Glomerular endothelial cell (primary cell): ENCODE data around the gene ANXA2. TPM values are rescaled to one million over a fixed set of nuclear protein-coding genes. Genes with fewer than 3 reads are reported as not detected.
"Not testable (repeated sequence)": the region's sequence is repeated elsewhere in the genome, so short reads cannot be mapped to it uniquely, and the experiment has no call there.

ENCODE experiments used
- DNase-seq: peaks from one replicate; pipeline ENCODE4 v3.0.0-alpha.2; 2011; ENCODE audit warnings: low read depth, low spot score; ENCODE audit errors: extremely low read depth
- total RNA-seq: library from RNA; depleted of rRNA; stranded (reverse); fragments of >200 nt; gene quantifications from 2 replicates; pipeline ENCODE4 v1.2.3, GENCODE V29; 2015

Gene ANXA2
- total RNA-seq, 1 donor from 2014 or later, result 3,047 TPM

GRCh38 chr15:60372227-60372626 is 25.6 kb downstream of the ANXA2 start:
- no peak for DNase-seq

DNA sequence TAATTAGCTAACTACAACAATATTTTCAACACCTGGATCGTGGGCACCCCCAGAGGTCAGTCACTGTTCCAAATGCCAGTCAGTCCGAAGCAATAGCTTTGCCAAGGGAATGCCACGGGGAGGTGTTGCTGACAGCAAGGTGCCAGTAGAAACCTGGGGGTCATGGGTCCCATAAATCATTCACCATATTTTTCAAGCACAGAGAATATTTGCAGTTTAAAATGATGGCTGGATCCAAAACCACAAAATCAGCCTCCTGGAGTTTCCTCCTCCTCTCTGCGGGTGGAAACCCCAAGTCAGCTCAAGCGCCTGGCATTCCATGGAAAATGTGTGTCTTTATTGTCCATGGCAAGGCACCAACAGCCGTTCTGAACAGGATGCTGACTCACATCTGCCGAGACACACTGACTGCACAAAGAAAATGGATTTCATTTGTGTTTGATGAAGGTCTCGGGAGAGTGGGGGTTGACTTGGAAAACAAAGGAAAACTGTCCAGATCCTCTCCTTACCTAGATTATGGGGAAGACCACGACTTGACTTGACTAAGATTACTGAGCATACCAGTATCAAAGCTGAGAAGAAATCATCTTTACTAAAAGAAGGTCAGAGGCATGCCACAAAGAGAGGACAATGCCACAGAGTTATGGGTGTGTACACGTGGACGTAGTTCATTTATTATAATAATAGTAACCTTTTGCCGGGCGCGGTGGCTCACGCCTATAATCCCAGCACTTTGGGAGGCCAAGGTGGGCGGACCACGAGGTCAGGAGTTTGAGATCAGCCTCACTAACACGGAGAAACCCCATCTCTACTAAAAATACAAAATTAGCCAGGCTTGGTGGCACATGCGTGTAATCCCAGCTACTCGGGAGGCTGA is 26.4 kb downstream of the ANXA2 start:
- DNase-seq, result peak; percentile 97

DNA sequence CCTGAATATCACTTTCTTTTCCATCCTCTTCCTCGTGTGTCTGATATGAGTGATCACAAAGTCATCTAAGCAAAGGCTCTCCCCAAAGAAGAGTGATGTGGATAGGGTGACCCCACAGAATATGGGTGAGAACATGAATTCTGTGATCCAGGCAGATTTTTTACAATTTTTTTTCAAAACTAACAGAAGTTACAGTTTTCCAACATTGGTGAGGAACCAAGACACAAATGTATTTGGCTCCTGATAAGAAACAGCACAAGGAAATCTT is 27.0 kb downstream of the ANXA2 start:
- DNase-seq, result no peak

DNA sequence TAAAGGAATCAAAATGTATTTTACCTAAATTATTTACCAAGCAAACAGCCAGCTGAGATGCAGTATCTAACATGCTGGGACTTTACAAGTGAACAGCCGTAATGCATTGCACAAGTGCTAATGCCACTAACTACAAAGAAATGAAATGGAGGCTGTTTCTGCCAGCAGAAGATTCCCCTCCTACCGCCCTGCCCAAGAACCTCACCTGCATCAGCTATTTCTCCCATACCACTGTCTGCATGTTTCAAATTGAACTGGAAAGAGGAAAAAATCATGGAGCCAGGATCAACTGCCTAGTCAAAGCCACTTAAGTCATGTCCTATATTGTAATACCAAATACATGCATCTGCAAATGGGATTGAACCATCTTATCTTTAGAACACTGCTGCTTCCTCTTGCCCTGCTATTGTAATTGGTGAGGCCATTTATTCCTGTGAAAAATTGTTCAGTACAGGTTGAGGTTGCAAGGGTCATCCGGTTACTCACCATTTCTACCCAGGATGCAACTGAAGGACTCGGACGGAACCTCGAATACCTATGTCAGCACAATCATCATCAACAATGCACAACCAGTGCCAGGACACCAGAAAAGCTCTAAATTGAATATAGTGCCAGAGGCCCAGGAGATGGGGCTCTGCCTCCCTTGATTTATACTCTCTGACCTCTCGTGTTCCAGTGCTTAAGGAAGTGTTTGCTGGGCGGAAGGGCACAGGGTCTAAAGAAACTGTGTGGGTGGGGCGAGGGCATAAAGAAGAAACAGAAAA is 27.5 kb downstream of the ANXA2 start:
- DNase-seq, result peak; percentile 99

GRCh38 chr15:60369696-60370095 is 28.1 kb downstream of the ANXA2 start:
- DNase-seq, result no peak

GRCh38 chr15:60364612-60364924 is 33.2 kb downstream of the ANXA2 start:
- no peak for DNase-seq

- DNase-seq, result no peak
These were observed 33.7 kb downstream of the ANXA2 start for GRCh38 chr15:60363903-60364611.

DNA sequence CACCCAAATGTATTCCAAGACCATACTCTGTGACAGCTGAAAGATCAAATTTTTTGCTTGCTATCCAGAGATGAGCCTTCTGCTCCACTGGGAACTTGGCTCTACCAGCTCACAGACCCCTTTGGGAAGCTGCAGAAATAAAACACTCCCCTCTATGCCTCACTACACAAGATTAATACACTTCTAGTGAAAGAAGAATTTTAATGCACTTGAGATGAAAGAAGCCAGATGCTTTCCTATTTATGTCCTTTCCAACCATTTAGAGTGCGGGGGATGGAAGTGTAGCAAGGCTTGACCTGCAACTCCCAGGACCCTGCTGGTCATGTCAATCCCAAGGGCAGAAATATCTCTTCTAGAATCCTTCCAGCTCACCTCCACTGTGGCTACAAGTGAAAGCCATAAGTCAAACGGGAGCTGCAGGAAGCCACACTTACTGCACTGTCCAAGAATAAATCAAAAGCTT is 34.7 kb downstream of the ANXA2 start:
- no peak for DNase-seq

DNA sequence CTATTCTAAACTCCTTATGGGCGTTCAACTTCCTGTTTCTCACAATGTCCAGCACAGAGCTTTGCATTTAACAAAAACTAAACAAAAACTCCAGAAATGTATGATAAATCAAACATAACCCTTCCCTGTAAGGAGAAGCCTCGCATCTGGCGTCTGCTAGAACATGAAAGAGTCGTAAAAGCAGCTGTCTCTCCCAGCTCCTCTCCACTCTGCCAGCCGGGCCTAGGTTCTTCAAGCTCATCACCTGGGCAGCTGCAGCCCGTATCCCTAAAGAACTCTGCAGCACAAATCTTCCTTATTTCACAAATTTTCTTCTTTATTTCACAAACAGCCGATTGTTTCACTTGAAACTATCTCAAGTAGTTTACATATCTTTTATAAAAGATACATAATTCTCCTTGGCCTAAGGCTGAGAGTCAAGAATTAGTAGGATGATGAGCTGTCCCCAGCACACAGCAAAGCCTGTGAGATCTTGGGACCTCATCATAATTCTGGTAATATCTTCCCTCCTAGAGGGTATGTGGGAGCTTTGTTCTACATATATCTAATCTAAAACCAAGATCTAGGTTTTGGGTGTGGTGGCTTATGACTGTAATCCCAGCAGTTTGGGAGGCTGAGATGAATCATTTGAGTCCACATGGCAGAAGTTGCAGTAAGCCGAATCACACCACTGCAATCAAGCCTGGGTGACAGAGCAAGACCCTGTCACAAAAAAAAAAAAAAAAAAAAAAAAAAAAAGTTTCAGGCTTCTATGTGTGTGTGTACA is 35.3 kb downstream of the ANXA2 start:
- no peak for DNase-seq

DNA sequence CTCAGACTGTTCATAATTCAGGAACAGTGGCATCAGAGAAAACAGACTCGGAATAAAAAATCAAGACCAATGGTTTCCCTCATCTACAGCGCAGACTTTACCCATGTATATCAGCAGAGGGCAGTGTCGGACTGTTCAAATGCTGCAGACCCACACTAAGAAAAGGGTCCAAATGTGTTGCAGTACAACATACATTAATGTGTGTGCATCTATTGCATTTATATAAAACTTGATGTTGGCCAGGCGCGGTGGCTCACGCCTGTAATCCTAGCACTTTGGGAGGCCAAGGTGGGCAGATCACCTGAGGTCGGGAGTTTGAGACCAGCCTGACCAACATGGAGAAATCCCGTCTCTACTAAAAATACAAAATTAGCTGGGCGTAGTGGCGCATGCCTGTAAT is 38.0 kb downstream of the ANXA2 start:
- DNase-seq, result not testable (repeated sequence)

- no peak for DNase-seq
These were observed 38.7 kb downstream of the ANXA2 start for GRCh38 chr15:60358935-60359682.

- DNase-seq, result no peak
These were observed 41.0 kb downstream of the ANXA2 start for GRCh38 chr15:60356832-60357231.

DNA sequence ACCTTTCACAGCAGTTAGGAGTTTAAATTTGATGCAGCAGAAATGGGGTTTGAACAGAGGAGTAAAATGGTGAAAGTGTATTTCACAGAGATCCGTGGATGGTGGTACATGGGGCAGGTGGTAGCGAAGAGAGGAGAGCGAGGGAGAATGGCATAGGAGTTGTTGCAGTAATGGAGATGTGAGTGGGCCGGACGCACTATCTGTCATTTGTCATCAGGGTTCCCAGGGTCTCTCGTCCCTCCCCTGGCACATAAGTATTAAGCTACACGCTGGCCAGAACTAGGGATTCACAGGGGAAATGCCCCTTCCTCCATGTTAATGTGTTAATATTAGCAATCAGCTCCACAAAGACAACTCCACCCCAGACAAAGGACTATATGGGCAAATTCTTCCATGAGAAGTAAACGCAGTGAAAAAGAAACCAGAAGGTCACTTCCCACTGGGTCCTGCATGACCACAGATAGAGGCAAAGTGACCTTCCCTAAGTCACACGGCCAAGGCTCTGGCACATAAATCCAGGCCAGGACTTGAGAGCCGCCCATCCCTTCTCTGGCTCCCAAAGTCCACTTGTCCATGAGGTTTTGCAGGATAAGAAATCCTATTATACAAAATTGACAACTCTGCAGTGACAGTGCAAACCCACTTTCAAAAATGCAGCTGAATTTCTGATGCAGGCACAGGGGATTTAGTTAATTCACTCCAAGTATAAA is 42.5 kb downstream of the ANXA2 start:
- no peak for DNase-seq

DNA sequence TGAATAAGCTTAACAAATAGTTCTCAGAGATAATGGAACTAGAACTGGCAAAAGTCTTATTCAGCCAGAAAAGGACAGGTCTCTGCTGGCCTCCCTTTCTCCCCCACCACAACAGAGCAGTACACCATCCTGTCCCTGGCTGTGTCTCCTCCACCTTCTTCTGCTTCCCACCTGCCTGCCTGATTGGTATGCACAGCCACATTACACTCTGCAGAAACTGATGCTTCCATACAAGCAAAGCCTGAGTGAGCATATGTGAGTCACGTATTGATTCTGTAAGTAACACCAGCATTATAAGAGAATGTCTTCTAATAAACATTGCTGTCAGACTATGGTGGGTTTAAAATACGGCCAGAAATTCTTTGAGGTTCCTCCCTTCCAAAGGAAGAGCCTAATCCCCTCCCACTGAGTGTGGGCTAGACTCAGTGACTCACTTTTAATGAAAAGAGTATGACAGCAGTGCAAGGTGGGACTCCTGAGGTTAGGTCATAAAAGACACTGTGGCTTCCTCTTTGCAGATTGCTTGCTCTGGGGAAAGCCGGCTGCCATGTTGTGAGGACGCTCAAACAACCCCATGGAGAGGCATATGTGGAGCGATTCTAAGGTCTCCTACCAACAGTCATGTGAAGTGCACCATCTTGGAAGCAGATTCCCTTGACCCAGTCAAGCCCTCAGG is 44.4 kb downstream of the ANXA2 start:
- no peak for DNase-seq

- DNase-seq, result no peak
These were observed 45.3 kb downstream of the ANXA2 start for GRCh38 chr15:60352525-60352924.

DNA sequence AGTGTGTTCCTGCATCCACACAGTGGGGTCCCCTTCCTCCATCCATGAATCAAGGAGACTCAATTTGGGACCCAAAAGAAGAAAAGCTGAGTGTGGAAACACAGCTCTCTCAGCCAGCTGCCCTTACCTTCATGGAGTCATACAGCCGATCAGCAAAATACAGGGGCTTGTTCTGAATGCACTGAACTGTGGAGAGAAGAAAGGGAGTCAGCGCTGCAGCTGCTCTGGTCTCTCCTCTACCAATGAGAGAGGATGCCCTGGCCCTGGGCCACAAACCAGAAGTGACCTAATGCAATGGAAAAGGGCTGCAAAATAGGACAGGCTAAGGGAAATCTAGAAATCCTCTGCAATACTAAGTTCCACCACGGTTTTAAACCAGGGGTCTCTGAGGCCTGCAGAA is 46.7 kb downstream of the ANXA2 start:
- no peak for DNase-seq

- no peak for DNase-seq
These were observed 47.7 kb downstream of the ANXA2 start for GRCh38 chr15:60350108-60350507.

GRCh38 chr15:60349589-60349988 is 48.2 kb downstream of the ANXA2 start:
- DNase-seq, result no peak

DNA sequence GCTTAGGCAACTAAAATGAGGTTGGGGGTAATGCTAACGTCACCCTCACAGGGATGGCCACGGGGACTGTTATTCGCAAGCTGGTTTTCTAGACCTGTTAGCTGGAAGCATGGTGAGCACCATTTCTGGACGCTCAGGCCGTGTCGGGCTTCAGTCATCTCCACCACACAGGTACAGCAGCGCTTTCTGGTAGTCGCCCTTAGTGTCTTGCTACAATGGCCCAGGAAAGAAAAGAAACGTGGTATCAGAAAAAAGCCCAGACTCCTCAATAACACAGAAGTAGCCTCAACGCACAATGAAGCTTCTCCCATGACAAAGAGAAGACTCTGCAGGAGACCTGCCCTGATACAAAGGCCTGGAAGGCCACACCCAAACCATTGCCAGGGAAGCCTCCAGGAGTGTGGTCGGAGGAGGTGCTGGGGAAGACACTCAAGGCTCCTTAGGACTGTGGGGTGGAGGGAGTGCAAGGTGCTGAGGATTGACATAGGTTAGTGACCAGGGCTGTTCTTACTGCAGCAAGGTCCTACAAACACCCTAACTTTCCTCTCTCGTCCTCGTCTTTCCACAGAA is 50.2 kb downstream of the ANXA2 start:
- no peak for DNase-seq
